Endothelial cell of umbilical vein (primary cell): ENCODE data around the gene APOL5. TPM values are rescaled to one million over a fixed set of nuclear protein-coding genes. Genes with fewer than 3 reads are reported as not detected.
A peak's percentile ranks its signal among the peaks of the same experiment; 100 is the strongest.

ENCODE experiments used
- Bru-seq: library from RNA; stranded (reverse); fragments of 400-500 nt; gene quantifications from one replicate; lab custom pipeline; 2021; lab: Mats Ljungman, UMichigan
- BruChase-seq, 2 experiments: library from RNA; stranded (reverse); fragments of 400-500 nt; gene quantifications; one replicate each; lab custom pipeline; 2021; lab: Mats Ljungman, UMichigan
- BruUV-seq: library from RNA; stranded (reverse); fragments of 400-500 nt; replicated peaks from 2 replicates; lab custom pipeline; 2021; lab: Mats Ljungman, UMichigan
- CTCF ChIA-PET: fragments of 300-600, 350-600 bp; sonication (Branson Sonifier 250); formaldehyde crosslinking; loops from one replicate; lab custom pipeline; 2021; ENCODE audit warnings: antibody characterized with exemption, inconsistent platforms; lab: Charles Lee
- POLR2A ChIA-PET: fragments of 300-600, 350-600 bp; sonication (Branson Sonifier 250); formaldehyde crosslinking; loops from one replicate; lab custom pipeline; 2021; ENCODE audit warnings: antibody characterized with exemption, inconsistent platforms; lab: Charles Lee
- DNase-seq: peaks from one replicate; pipeline ENCODE4 v3.0.0-alpha.2; 2011; ENCODE audit warnings: low read depth, low spot score
- FAIRE-seq: peaks from 2 replicates; lab custom pipeline; 2011; peaks lifted over from hg19 to GRCh38; lab: Jason Lieb, UNC
- H2AFZ ChIP-seq: 2 replicates; pipeline ENCODE4 v1.6.0; 2012; ENCODE audit warnings: low read depth, low read length, control low read depth, inconsistent platforms
- H3K27ac ChIP-seq: 2 replicates; pipeline ENCODE4 v1.5.1; 2011; ENCODE audit warnings: low read depth, mild to moderate bottlenecking, control low read depth, low read length, moderate library complexity; ENCODE audit not compliant: insufficient read depth
- H3K27me3 ChIP-seq, 2 experiments: 2 replicates each; pipeline versions ENCODE4 v1.6.0 to v1.6.1; 2011; ENCODE audit warnings: low read length in 2 of 2, mixed read lengths in 1 of 2; ENCODE audit not compliant: control insufficient read depth in 2 of 2, insufficient read depth in 2 of 2
- H3K36me3 ChIP-seq, 2 experiments: 2 replicates in 1 of 2; 3 replicates in 1 of 2; pipeline ENCODE4 v1.5.1; 2011; ENCODE audit warnings: low read length in 2 of 2, mild to moderate bottlenecking in 1 of 2, moderate library complexity in 1 of 2; ENCODE audit not compliant: control insufficient read depth in 2 of 2, insufficient read depth in 2 of 2; ENCODE audit errors: extremely low read depth in 1 of 2
- H3K4me1 ChIP-seq: 3 replicates; pipeline ENCODE4 v1.5.1; 2011; ENCODE audit warnings: mild to moderate bottlenecking, low read length; ENCODE audit not compliant: control insufficient read depth, insufficient read depth; ENCODE audit errors: extremely low read depth
- H3K4me2 ChIP-seq: 2 replicates; pipeline ENCODE4 v1.6.1; 2011; ENCODE audit warnings: low read length, control low read depth, mixed read lengths; ENCODE audit not compliant: insufficient read depth
- H3K4me3 ChIP-seq, 3 experiments: fragments of 200-600 bp in 1 of 3; sonication (generic), shearing (Covaris generic) in 1 of 3; replicated peaks in 1 of 3; 2 replicates each; pipeline ENCODE4 v1.5.1; 2011 to 2016; ENCODE audit warnings: control low read depth in 3 of 3, low read length in 3 of 3, mild to moderate bottlenecking in 2 of 3, inconsistent platforms in 1 of 3, low read depth in 1 of 3, moderate library complexity in 1 of 3; ENCODE audit not compliant: insufficient read depth in 1 of 3
- H3K79me2 ChIP-seq: 2 replicates; pipeline ENCODE4 v1.6.0; 2012; ENCODE audit warnings: low read length, inconsistent platforms; ENCODE audit not compliant: control insufficient read depth, insufficient read depth
- H3K9ac ChIP-seq: replicated peaks from 2 replicates; pipeline ENCODE3; 2011; ENCODE audit warnings: low read length, control low read depth; ENCODE audit not compliant: insufficient read depth; ENCODE audit errors: extremely low read depth
- H3K9me1 ChIP-seq: replicated peaks from 3 replicates; pipeline ENCODE4 v1.6.0; 2011; ENCODE audit warnings: mild to moderate bottlenecking, low read length; ENCODE audit not compliant: control insufficient read depth, insufficient read depth; ENCODE audit errors: extremely low read depth
- H3K9me3 ChIP-seq: replicated peaks from 2 replicates; pipeline ENCODE4 v1.5.1; 2012; ENCODE audit warnings: low read length, inconsistent platforms; ENCODE audit not compliant: control insufficient read depth, insufficient read depth
- H4K20me1 ChIP-seq: replicated peaks from 2 replicates; pipeline ENCODE3; 2011; ENCODE audit warnings: mild to moderate bottlenecking, low read length; ENCODE audit not compliant: control insufficient read depth, insufficient read depth; ENCODE audit errors: extremely low read depth
- EZH2 ChIP-seq: IDR thresholded peaks from 2 replicates; pipeline ENCODE4 v1.6.1; 2012; ENCODE audit warnings: borderline replicate concordance, low read depth, mild to moderate bottlenecking, moderate library complexity, low read length, inconsistent platforms; ENCODE audit not compliant: severe bottlenecking
- FOS ChIP-seq: IDR thresholded peaks from 2 replicates; pipeline ENCODE4 v1.6.1; 2011; ENCODE audit warnings: mild to moderate bottlenecking, low read length, moderate library complexity, borderline replicate concordance; ENCODE audit not compliant: insufficient read depth
- GATA2 ChIP-seq: IDR thresholded peaks from 2 replicates; pipeline ENCODE4 v1.7.0; 2011; ENCODE audit warnings: low read depth, mild to moderate bottlenecking, moderate library complexity, mixed read lengths, low read length; ENCODE audit not compliant: insufficient read length, insufficient read depth
- JUN ChIP-seq: IDR thresholded peaks from 2 replicates; pipeline ENCODE4 v1.6.1; 2011; ENCODE audit warnings: borderline replicate concordance, low read depth; ENCODE audit not compliant: insufficient read length, insufficient read depth
- MAX ChIP-seq: IDR thresholded peaks from 2 replicates; pipeline ENCODE4 v1.6.1; 2011; ENCODE audit not compliant: insufficient read depth, insufficient read length
- MYC ChIP-seq: IDR thresholded peaks from one replicate; pipeline ENCODE4 v1.6.1; 2011; ENCODE audit warnings: mild to moderate bottlenecking, low read depth, low read length
- POLR2A ChIP-seq: IDR thresholded peaks from 2 replicates; pipeline ENCODE4 v1.6.1; 2012; ENCODE audit warnings: low read depth, mild to moderate bottlenecking, control low read depth, low read length
- POLR2AphosphoS5 ChIP-seq: IDR thresholded peaks from 2 replicates; pipeline ENCODE4 v1.6.1; 2012; ENCODE audit warnings: low read depth, mild to moderate bottlenecking, control low read depth, low read length, moderate library complexity; ENCODE audit not compliant: insufficient read depth
- dilution Hi-C: fragments of 300-500 bp; cut with MboI; formaldehyde crosslinking; loops from one replicate; pipeline ENCODE4 v1.15.0; 2019; ENCODE audit warnings: low sequenced_read_pairs; ENCODE audit not compliant: extremely low pct_ligation_motif_present
- intact Hi-C: fragments of 100-400 bp; cut with micrococcal nuclease; formaldehyde crosslinking; loops from one replicate; pipeline ENCODE4 v1.10.0; 2022
- long read RNA-seq: library from polyadenylated mRNA; stranded (forward); transcript quantifications from one replicate; pipeline ENCODE4 v2.0.0, GENCODE V29; 2021
- polyA minus RNA-seq, 3 experiments: library from RNA; depleted of rRNA, polyadenylated mRNA; stranded (reverse); fragments of >200 nt; gene quantifications; 1 replicate in 1 of 3; 2 replicates in 2 of 3; pipeline ENCODE4 v1.2.3, GENCODE V29; 2011
- polyA plus RNA-seq, 4 experiments: library from polyadenylated mRNA; depleted of rRNA in 3 of 4; stranded (reverse) in 3 of 4; unstranded in 1 of 4; fragments of >200 nt; gene quantifications; 2 replicates each; pipeline versions ENCODE4 v1.2.1 to v1.2.3, GENCODE V29; 2011 to 2012; ENCODE audit warnings: missing spikeins in 1 of 4
- total RNA-seq: library from RNA; stranded (reverse); gene quantifications from 2 replicates; pipeline ENCODE4 v1.2.3, GENCODE V29; 2021
- TF ChIP-seq, protein P1 (sequence below), 2 donors: IDR thresholded peaks; 1 replicate in 1 of 2; 2 replicates in 1 of 2; pipeline ENCODE4 v1.5.1; 2011; ENCODE audit warnings: low read length in 2 of 2, mild to moderate bottlenecking in 2 of 2, moderate library complexity in 2 of 2, control low read depth in 1 of 2, inconsistent platforms in 1 of 2, low read depth in 1 of 2; ENCODE audit not compliant: insufficient read depth in 1 of 2; ENCODE audit errors: extremely low read depth in 1 of 2

The APOL5 gene
- total RNA-seq: not detected in 2 replicates
- polyA plus RNA-seq: not detected in 2 replicates
- not detected in 2 replicates for polyA plus RNA-seq (2011; cell fraction: cytosol; rRNA removed)
- not detected in 2 replicates for polyA plus RNA-seq (2011; cell fraction: nucleus; rRNA removed)
- polyA plus RNA-seq (2012): not detected in 2 replicates
- polyA minus RNA-seq: not detected in 2 replicates
- not detected for polyA minus RNA-seq (2011; cell fraction: cytosol; rRNA and poly(A)+ RNA removed)
- polyA minus RNA-seq (2011; cell fraction: nucleus; rRNA and poly(A)+ RNA removed): not detected in 2 replicates
- Bru-seq, nascent RNA: percentile 2 among the genes with signal in this experiment
- not detected for BruChase-seq, experiment 1, labeled RNA remaining after a 6-hour chase
- BruChase-seq, experiment 2, labeled RNA remaining after a 2-hour chase: not detected
- long read RNA-seq: 0 reads

DNA sequence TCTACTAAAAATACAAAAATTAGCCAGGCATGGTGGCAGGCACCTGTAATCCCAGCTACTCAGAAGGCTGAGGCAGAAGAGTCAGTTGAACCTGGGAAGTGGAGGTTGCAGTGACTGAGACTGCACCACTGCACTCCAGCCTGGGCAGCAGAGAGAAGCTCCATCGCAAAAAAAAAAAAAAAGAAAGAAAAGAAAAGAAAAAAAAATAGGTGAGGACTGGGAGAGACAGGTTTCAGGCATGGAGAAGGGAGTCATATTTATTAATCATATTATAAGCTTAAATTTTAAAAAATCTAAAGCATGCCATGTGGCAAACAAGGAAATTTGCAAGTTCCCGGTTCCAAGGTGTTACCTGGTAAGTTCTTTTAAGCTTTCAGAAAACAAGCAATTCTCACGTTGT, at the start of gene APOL5:
APOL5 (plus strand) TSS at position 301 of the 400 bp plus-strand sequence; CDS start at position 301, 0 bp downstream.
- FAIRE-seq (no peak), DNase-seq (no peak)
- no peaks in the 10 kb centered on the region for H3K79me2 ChIP-seq
- H3K9me1 ChIP-seq: no peaks in the 10 kb centered on the region
- H3K27me3 ChIP-seq: peaks cover 0 to 4% of the 10 kb centered on the region in 2 experiments
- ChIA-PET CTCF (interaction anchor here (0.6 to 0.9 kb wide), 3 partner anchors 56 to 168 kb away, joined by 3 to 4 read pairs (median 3); no protein-coding TSS in a partner anchor), POLR2A (interaction anchor here (0.6 kb wide), 1 partner anchor 308 kb away, joined by 6 read pairs; no protein-coding TSS in a partner anchor)
- no peaks in the 10 kb centered on the region for H3K9me3 ChIP-seq
- no peak within 1 kb of the TSS for H3K27ac ChIP-seq
- intact Hi-C loops (no loop called here), dilution Hi-C loops (no loop called here)
- H3K4me2 ChIP-seq: no peak within 1 kb of the TSS
- no peak within 1 kb of the TSS for H3K9ac ChIP-seq
- no peaks in the 10 kb centered on the region for H3K4me1 ChIP-seq
- H3K4me3 ChIP-seq: no peak within 1 kb of the TSS
- no peaks in the 10 kb centered on the region for H4K20me1 ChIP-seq
- H3K36me3 ChIP-seq: no peaks in the 10 kb centered on the region
- BruUV-seq: no TSS peak
- no peak within 1 kb of the TSS for H2AFZ ChIP-seq
- TF ChIP-seq FOS: no peak
- TF ChIP-seq POLR2A: no peak
- no peak for TF ChIP-seq EZH2
- no peak for TF ChIP-seq POLR2AphosphoS5
- TF ChIP-seq, protein P1, sequence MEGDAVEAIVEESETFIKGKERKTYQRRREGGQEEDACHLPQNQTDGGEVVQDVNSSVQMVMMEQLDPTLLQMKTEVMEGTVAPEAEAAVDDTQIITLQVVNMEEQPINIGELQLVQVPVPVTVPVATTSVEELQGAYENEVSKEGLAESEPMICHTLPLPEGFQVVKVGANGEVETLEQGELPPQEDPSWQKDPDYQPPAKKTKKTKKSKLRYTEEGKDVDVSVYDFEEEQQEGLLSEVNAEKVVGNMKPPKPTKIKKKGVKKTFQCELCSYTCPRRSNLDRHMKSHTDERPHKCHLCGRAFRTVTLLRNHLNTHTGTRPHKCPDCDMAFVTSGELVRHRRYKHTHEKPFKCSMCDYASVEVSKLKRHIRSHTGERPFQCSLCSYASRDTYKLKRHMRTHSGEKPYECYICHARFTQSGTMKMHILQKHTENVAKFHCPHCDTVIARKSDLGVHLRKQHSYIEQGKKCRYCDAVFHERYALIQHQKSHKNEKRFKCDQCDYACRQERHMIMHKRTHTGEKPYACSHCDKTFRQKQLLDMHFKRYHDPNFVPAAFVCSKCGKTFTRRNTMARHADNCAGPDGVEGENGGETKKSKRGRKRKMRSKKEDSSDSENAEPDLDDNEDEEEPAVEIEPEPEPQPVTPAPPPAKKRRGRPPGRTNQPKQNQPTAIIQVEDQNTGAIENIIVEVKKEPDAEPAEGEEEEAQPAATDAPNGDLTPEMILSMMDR (IDR thresholded peaks at IDR 0.05; ENCODE audit: extremely low read depth in 1 of 2, insufficient read depth in 1 of 2, low read depth in 1 of 2, low read length in 2 of 2): no peak
- no peak for TF ChIP-seq MYC
- no peak for TF ChIP-seq JUN
- TF ChIP-seq GATA2: no peak
- no peak for TF ChIP-seq MAX
